ENCODE measurements around the gene AP1S2. TPM values are rescaled to one million over a fixed set of nuclear protein-coding genes. Genes with fewer than 3 reads are reported as not detected.
"Not testable (repeated sequence)": the region's sequence is repeated elsewhere in the genome, so short reads cannot be mapped to it uniquely, and the experiment has no call there.

The AP1S2 gene
- total RNA-seq, 1 donor from 2014 or later, result 46.0 TPM

GRCh38 chrX:15888062-15888461 lies 33.4 kb upstream of the AP1S2 start:
- Histone ChIP-seq H3K4me3 (ENCODE audit: low read depth, low read length) (no peak overlapping the region), H3K27me3 (ENCODE audit: control insufficient read depth, insufficient read depth, low read length) (no peaks in the 10 kb centered on the region), H3K36me3 (ENCODE audit: control insufficient read depth, insufficient read depth, low read length) (no peaks in the 10 kb centered on the region)
- no peak for TF ChIP-seq CTCF (IDR thresholded peaks at IDR 0.05; ENCODE audit: insufficient read depth, low read length, poor library complexity, severe bottlenecking)
- no peak for DNase-seq (ENCODE audit: low read depth)

- no peak overlapping the region for H3K4me3 ChIP-seq (ENCODE audit: low read depth, low read length)
- no peak for DNase-seq (ENCODE audit: low read depth)
- TF ChIP-seq CTCF (IDR thresholded peaks at IDR 0.05; ENCODE audit: insufficient read depth, low read length, poor library complexity, severe bottlenecking), result no peak
- no peaks in the 10 kb centered on the region for H3K27me3 ChIP-seq (ENCODE audit: control insufficient read depth, insufficient read depth, low read length)
- H3K36me3 ChIP-seq (ENCODE audit: control insufficient read depth, insufficient read depth, low read length), result no peaks in the 10 kb centered on the region
Observed at GRCh38 chrX:15883540-15883863, 28.9 kb upstream of the AP1S2 start.

GRCh38 chrX:15882704-15883539 lies 28.3 kb upstream of the AP1S2 start:
- no peaks in the 10 kb centered on the region for H3K36me3 ChIP-seq (ENCODE audit: control insufficient read depth, insufficient read depth, low read length)
- no peaks in the 10 kb centered on the region for H3K27me3 ChIP-seq (ENCODE audit: control insufficient read depth, insufficient read depth, low read length)
- H3K4me3 ChIP-seq (ENCODE audit: low read depth, low read length), result no peak overlapping the region
- DNase-seq (ENCODE audit: low read depth), result no peak
- no peak for TF ChIP-seq CTCF (IDR thresholded peaks at IDR 0.05; ENCODE audit: insufficient read depth, low read length, poor library complexity, severe bottlenecking)

- H3K4me3 ChIP-seq (ENCODE audit: low read depth, low read length), result no peak overlapping the region
- H3K27me3 ChIP-seq (ENCODE audit: control insufficient read depth, insufficient read depth, low read length), result no peaks in the 10 kb centered on the region
- TF ChIP-seq CTCF (IDR thresholded peaks at IDR 0.05; ENCODE audit: insufficient read depth, low read length, poor library complexity, severe bottlenecking), result no peak
- no peak for DNase-seq (ENCODE audit: low read depth)
- H3K36me3 ChIP-seq (ENCODE audit: control insufficient read depth, insufficient read depth, low read length), result no peaks in the 10 kb centered on the region
Observed at GRCh38 chrX:15881381-15881897, 26.8 kb upstream of the AP1S2 start.

- DNase-seq (ENCODE audit: low read depth); H3K36me3 ChIP-seq (ENCODE audit: control insufficient read depth, insufficient read depth, low read length): not testable (repeated sequence)
Observed at GRCh38 chrX:15877914-15878313, 23.3 kb upstream of the AP1S2 start.

GRCh38 chrX:15877380-15877779 lies 22.8 kb upstream of the AP1S2 start:
- no peak for DNase-seq (ENCODE audit: low read depth)
- H3K36me3 ChIP-seq (ENCODE audit: control insufficient read depth, insufficient read depth, low read length), result no peaks in the 10 kb centered on the region
- no peaks in the 10 kb centered on the region for H3K27me3 ChIP-seq (ENCODE audit: control insufficient read depth, insufficient read depth, low read length)
- no peak overlapping the region for H3K4me3 ChIP-seq (ENCODE audit: low read depth, low read length)
- no peak for TF ChIP-seq CTCF (IDR thresholded peaks at IDR 0.05; ENCODE audit: insufficient read depth, low read length, poor library complexity, severe bottlenecking)

More at GRCh38 chrX:15877914-15878313, 23.3 kb upstream of the AP1S2 start:
- not testable (repeated sequence) for H3K4me3 ChIP-seq (ENCODE audit: low read depth, low read length); H3K27me3 ChIP-seq (ENCODE audit: control insufficient read depth, insufficient read depth, low read length)
